Vagina (tissue), 2 donors: ENCODE results near the gene MIEF1. TPM values are rescaled to one million over a fixed set of nuclear protein-coding genes. Genes with fewer than 3 reads are reported as not detected.

Experiments used
- DNase-seq, 2 donors: peaks; one replicate each; pipeline ENCODE4 v3.0.0-alpha.2; 2017; ENCODE audit errors: extremely low spot score in 2 of 2
- H3K27ac ChIP-seq: fragments of 200-600 bp; sonication (generic); one replicate; pipeline ENCODE4 v1.5.1; 2019
- H3K27me3 ChIP-seq: fragments of 200-600 bp; sonication (generic); one replicate; pipeline ENCODE4 v1.5.1; 2019
- H3K36me3 ChIP-seq, 2 donors: fragments of 200-600 bp; sonication (generic); one replicate each; pipeline ENCODE4 v1.5.1; 2017 to 2019
- H3K4me1 ChIP-seq: fragments of 200-600 bp; sonication (generic); one replicate; pipeline ENCODE4 v1.5.1; 2019
- H3K4me3 ChIP-seq, 2 donors: fragments of 200-600 bp; sonication (generic); 1 replicate in 1 of 2; 2 replicates in 1 of 2; pipeline ENCODE4 v1.5.1; 2016 to 2019
- H3K9me3 ChIP-seq: fragments of 200-600 bp; sonication (generic); one replicate; pipeline ENCODE4 v1.5.1; 2019
- POLR2A ChIP-seq, 2 donors: fragments of 450-650 bp; IDR thresholded peaks; one replicate each; pipeline ENCODE4 v1.6.1; 2017; ENCODE audit warnings: antibody characterized with exemption in 2 of 2, mild to moderate bottlenecking in 2 of 2, moderate library complexity in 2 of 2
- POLR2AphosphoS5 ChIP-seq, 2 donors: sonication (generic); formaldehyde crosslinking; IDR thresholded peaks; one replicate each; pipeline ENCODE4 v1.9.0; 2017; ENCODE audit warnings: antibody characterized with exemption in 2 of 2, mild to moderate bottlenecking in 2 of 2, low read depth in 1 of 2; ENCODE audit not compliant: insufficient read depth in 1 of 2
- intact Hi-C: fragments of 100-400 bp; cut with DNase I; formaldehyde crosslinking; loops from one replicate; pipeline ENCODE4 v1.15.1; 2023
- total RNA-seq: library from RNA; depleted of rRNA; stranded (reverse); fragments of >200 nt; gene quantifications from one replicate; pipeline ENCODE4 v1.2.3, GENCODE V29; 2016
- TF ChIP-seq, protein P1 (sequence below), 3 experiments: fragments of 450-650 bp in 2 of 3; fragments of 200-600 bp in 1 of 3; sonication (generic) in 1 of 3; IDR thresholded peaks; one replicate each; pipeline ENCODE4 v1.5.1; 2017 to 2019; ENCODE audit warnings: antibody characterized with exemption in 3 of 3, mild to moderate bottlenecking in 2 of 3, moderate library complexity in 2 of 3

MIEF1 gene
- total RNA-seq, 1 donor from 2014 or later: 18.9 TPM

GRCh38 chr22:39498368-39498767 is 3.7 kb upstream of the MIEF1 start:
- intact Hi-C loops: no loop called here
- Histone ChIP-seq H3K27ac (peak overlapping the region; percentile 6), H3K4me1 (peaks cover 19% of the 10 kb centered on the region), H3K9me3 (no peaks in the 10 kb centered on the region), H3K27me3 (no peaks in the 10 kb centered on the region), H3K4me3 (no peak overlapping the region), H3K36me3 (no peaks in the 10 kb centered on the region)
- TF ChIP-seq, protein P1, sequence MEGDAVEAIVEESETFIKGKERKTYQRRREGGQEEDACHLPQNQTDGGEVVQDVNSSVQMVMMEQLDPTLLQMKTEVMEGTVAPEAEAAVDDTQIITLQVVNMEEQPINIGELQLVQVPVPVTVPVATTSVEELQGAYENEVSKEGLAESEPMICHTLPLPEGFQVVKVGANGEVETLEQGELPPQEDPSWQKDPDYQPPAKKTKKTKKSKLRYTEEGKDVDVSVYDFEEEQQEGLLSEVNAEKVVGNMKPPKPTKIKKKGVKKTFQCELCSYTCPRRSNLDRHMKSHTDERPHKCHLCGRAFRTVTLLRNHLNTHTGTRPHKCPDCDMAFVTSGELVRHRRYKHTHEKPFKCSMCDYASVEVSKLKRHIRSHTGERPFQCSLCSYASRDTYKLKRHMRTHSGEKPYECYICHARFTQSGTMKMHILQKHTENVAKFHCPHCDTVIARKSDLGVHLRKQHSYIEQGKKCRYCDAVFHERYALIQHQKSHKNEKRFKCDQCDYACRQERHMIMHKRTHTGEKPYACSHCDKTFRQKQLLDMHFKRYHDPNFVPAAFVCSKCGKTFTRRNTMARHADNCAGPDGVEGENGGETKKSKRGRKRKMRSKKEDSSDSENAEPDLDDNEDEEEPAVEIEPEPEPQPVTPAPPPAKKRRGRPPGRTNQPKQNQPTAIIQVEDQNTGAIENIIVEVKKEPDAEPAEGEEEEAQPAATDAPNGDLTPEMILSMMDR (IDR thresholded peaks at IDR 0.05): no peak
- TF ChIP-seq POLR2A (IDR thresholded peaks at IDR 0.05) (no peak), POLR2AphosphoS5 (IDR thresholded peaks at IDR 0.05; ENCODE audit: insufficient read depth in 1 of 2, low read depth in 1 of 2) (no peak)
- DNase-seq: no peak

GRCh38 chr22:39498802-39499201 is 3.3 kb upstream of the MIEF1 start:
- Histone ChIP-seq H3K27me3 (no peaks in the 10 kb centered on the region), H3K9me3 (no peaks in the 10 kb centered on the region), H3K4me3 (no peak overlapping the region), H3K36me3 (no peaks in the 10 kb centered on the region), H3K27ac (peak overlapping the region; percentile 6), H3K4me1 (peaks cover 23% of the 10 kb centered on the region)
- no peak for DNase-seq
- intact Hi-C loops: no loop called here
- TF ChIP-seq POLR2AphosphoS5 (IDR thresholded peaks at IDR 0.05; ENCODE audit: insufficient read depth in 1 of 2, low read depth in 1 of 2) (no peak), POLR2A (IDR thresholded peaks at IDR 0.05) (no peak)
- TF ChIP-seq, protein P1 (IDR thresholded peaks at IDR 0.05): no peak

DNA sequence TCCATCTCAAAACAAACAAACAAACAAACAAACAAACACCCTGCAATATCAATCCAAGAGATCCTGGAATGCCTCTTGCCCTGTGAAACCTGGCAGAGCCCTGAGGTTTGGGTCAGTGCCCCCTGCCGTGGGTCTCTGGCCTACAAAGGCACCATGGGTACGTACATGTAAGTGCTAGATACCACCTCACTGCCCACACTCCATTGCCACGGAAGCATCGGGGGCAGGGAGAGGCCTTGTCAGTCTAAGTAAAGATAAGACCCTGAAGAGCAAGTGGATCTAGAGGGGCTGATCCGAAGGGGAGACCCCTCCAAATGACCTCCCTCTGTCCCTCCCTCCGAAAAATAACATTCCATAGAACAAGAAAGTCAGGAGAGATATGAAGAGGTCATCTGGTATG is 2.0 kb upstream of the MIEF1 start:
- Histone ChIP-seq H3K9me3 (no peaks in the 10 kb centered on the region), H3K4me3 (no peak overlapping the region), H3K27me3 (no peaks in the 10 kb centered on the region), H3K27ac (no peak overlapping the region), H3K4me1 (peaks cover 33% of the 10 kb centered on the region), H3K36me3 (peaks cover 0 to 11% of the 10 kb centered on the region in 2 donors)
- DNase-seq: no peak
- intact Hi-C loops: no loop called here
- TF ChIP-seq, protein P1 (IDR thresholded peaks at IDR 0.05): no peak
- no peak for TF ChIP-seq POLR2A (IDR thresholded peaks at IDR 0.05)
- no peak for TF ChIP-seq POLR2AphosphoS5 (IDR thresholded peaks at IDR 0.05; ENCODE audit: insufficient read depth in 1 of 2, low read depth in 1 of 2)

DNA sequence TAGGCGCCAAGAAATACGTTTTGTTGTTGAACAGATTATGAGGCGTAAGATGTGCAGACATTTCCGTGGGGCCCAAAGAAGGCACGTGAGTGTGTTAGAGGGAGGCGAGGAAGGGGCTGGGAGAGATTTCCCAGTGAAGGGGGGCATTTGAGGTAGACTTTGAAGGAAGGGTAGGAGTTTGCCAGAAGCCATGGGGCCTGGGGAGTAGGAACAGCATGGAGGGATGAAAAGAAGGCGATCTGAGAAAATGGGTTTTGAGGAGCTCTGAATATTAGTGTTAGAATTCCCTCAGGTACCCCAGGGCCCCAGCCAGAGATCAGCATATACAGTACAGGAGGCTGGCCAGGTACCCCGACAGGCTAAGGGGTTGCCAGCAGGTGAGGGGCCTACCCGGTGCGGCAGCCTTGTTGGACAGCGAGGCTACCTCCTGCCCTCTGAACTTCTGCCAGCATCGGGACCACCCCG is 414 bp upstream of the MIEF1 start:
- Histone ChIP-seq H3K36me3 (peaks cover 0 to 27% of the 10 kb centered on the region in 2 donors), H3K27ac (peak overlapping the region; percentile 83), H3K9me3 (no peaks in the 10 kb centered on the region), H3K27me3 (no peaks in the 10 kb centered on the region), H3K4me1 (peaks cover 33% of the 10 kb centered on the region), H3K4me3 (peak overlapping the region; percentile 57 to 73)
- no peak for TF ChIP-seq POLR2AphosphoS5 (IDR thresholded peaks at IDR 0.05; ENCODE audit: insufficient read depth in 1 of 2, low read depth in 1 of 2)
- TF ChIP-seq POLR2A (IDR thresholded peaks at IDR 0.05): no peak
- TF ChIP-seq, protein P1 (IDR thresholded peaks at IDR 0.05): no peak
- no peak for DNase-seq
- intact Hi-C loops: no loop called here

GRCh38 chr22:39502789-39503409 is 809 bp downstream of the MIEF1 start:
- DNase-seq: no peak
- peak overlapping the region; percentile 83 for H3K27ac ChIP-seq
- H3K4me3 ChIP-seq: peak overlapping the region; percentile 57 to 73
- H3K4me1 ChIP-seq: peaks cover 33% of the 10 kb centered on the region
- no peaks in the 10 kb centered on the region for H3K9me3 ChIP-seq
- H3K36me3 ChIP-seq: peaks cover 0 to 28% of the 10 kb centered on the region in 2 donors
- no peaks in the 10 kb centered on the region for H3K27me3 ChIP-seq
- TF ChIP-seq POLR2A (IDR thresholded peaks at IDR 0.05): no peak
- TF ChIP-seq POLR2AphosphoS5 (IDR thresholded peaks at IDR 0.05; ENCODE audit: insufficient read depth in 1 of 2, low read depth in 1 of 2): no peak
- TF ChIP-seq, protein P1 (IDR thresholded peaks at IDR 0.05): no peak
- intact Hi-C loops: no loop called here
